Spleen (tissue), 7 donors: ENCODE results near the gene HLA-DMB.

Experiments used
- POLR2A ChIP-seq, 3 donors: fragments of 450-650 bp; IDR thresholded peaks; one replicate each; pipeline ENCODE4 v1.5.1; 2017; ENCODE audit warnings: antibody characterized with exemption in 3 of 3, mild to moderate bottlenecking in 1 of 3
- POLR2AphosphoS5 ChIP-seq, 3 donors: sonication (generic); formaldehyde crosslinking; IDR thresholded peaks; one replicate each; pipeline ENCODE4 v1.5.1; 2017; ENCODE audit warnings: antibody characterized with exemption in 3 of 3
- TF ChIP-seq, protein P1 (sequence below), 11 experiments: fragments of 200-600 bp in 7 of 11; fragments of 450-650 bp in 4 of 11; sonication (generic) in 4 of 11; IDR thresholded peaks in 8 of 11; conservative IDR thresholded peaks in 3 of 11; 1 replicate in 7 of 11; 2 replicates in 4 of 11; pipeline versions ENCODE4 v1.4.0 to v1.8.0; 2016 to 2021; ENCODE audit warnings: antibody characterized with exemption in 11 of 11, inconsistent platforms in 4 of 11, mild to moderate bottlenecking in 1 of 11
- donor health status: DM: no; HTN: no; CAD: no; lungs with moderate emphysema.
- donor health status: DM: no; HTN: no; CAD: no.
- donor health status: DM: no; HTN: no; CAD: no.

DNA sequence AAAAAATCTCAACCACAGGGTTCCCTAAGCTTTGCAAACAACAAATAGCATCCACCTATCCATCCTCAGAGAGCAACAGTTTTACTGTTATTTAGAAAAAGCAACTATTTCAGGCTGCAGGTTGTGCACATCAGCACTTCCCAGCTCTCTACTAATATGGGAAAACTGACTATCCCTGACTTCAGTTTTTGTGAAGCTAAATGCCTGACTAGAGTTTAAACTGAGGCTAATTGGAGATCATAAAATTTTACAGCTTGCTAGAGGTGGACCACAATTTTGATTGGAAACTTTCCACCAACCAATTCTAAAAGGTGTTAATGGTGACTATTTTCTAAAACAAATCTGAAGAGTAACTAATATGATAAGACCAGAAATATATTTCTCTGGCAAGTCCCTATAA, 36.9 kb downstream of the HLA-DMB start:
- TF ChIP-seq POLR2AphosphoS5 (IDR thresholded peaks at IDR 0.05), result no peak
- no peak for TF ChIP-seq POLR2A (IDR thresholded peaks at IDR 0.05)
- TF ChIP-seq, protein P1, sequence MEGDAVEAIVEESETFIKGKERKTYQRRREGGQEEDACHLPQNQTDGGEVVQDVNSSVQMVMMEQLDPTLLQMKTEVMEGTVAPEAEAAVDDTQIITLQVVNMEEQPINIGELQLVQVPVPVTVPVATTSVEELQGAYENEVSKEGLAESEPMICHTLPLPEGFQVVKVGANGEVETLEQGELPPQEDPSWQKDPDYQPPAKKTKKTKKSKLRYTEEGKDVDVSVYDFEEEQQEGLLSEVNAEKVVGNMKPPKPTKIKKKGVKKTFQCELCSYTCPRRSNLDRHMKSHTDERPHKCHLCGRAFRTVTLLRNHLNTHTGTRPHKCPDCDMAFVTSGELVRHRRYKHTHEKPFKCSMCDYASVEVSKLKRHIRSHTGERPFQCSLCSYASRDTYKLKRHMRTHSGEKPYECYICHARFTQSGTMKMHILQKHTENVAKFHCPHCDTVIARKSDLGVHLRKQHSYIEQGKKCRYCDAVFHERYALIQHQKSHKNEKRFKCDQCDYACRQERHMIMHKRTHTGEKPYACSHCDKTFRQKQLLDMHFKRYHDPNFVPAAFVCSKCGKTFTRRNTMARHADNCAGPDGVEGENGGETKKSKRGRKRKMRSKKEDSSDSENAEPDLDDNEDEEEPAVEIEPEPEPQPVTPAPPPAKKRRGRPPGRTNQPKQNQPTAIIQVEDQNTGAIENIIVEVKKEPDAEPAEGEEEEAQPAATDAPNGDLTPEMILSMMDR (IDR thresholded peaks at IDR 0.05 in 8 of 11, conservative IDR thresholded peaks at IDR 0.05 in 3 of 11), result no peak
